GM12872 (cell line): ENCODE measurements around the gene OSTC.

ENCODE experiments used
- CTCF ChIP-seq: IDR thresholded peaks from 3 replicates; pipeline ENCODE4 v1.5.1; 2011; ENCODE audit warnings: low read depth, mild to moderate bottlenecking, low read length, moderate library complexity; ENCODE audit not compliant: insufficient read depth

Gene OSTC

GRCh38 chr4:108649863-108650211 lies 562 bp upstream of the OSTC start:
- no peak for TF ChIP-seq CTCF

- TF ChIP-seq CTCF: no peak
Observed at GRCh38 chr4:108651014-108651791, 804 bp downstream of the OSTC start.

GRCh38 chr4:108662629-108663028 lies 12.2 kb downstream of the OSTC start:
- TF ChIP-seq CTCF: no peak

- no peak for TF ChIP-seq CTCF
Observed at GRCh38 chr4:108674356-108674977, 24.1 kb downstream of the OSTC start.

GRCh38 chr4:108681321-108681809 lies 31.0 kb downstream of the OSTC start:
- no peak for TF ChIP-seq CTCF

GRCh38 chr4:108683479-108683878 lies 33.1 kb downstream of the OSTC start:
- no peak for TF ChIP-seq CTCF

GRCh38 chr4:108685036-108685686 lies 34.8 kb downstream of the OSTC start:
- no peak for TF ChIP-seq CTCF
